ENCODE measurements around the gene KIAA1671.

KIAA1671 gene

GRCh38 chr22:25057013-25057881 lies 104.7 kb downstream of the KIAA1671 start:
- no peaks in the 10 kb centered on the region for H3F3A ChIP-seq (ENCODE audit: insufficient read depth)
- no peak overlapping the region for H2AFZ ChIP-seq (ENCODE audit: low read depth, low read length, severe bottlenecking)

GRCh38 chr22:25059438-25059837 lies 106.9 kb downstream of the KIAA1671 start:
- no peaks in the 10 kb centered on the region for H3F3A ChIP-seq (ENCODE audit: insufficient read depth)
- no peaks in the 10 kb centered on the region for H4K20me1 ChIP-seq (ENCODE audit: low read depth, low read length)
- no peak for TF ChIP-seq EZH2phosphoT487 (conservative IDR thresholded peaks at IDR 0.05; ENCODE audit: low read length)
- TF ChIP-seq CTCF (IDR thresholded peaks at IDR 0.05; ENCODE audit: insufficient read depth, low read length, poor library complexity, severe bottlenecking): no peak
- H3K79me2 ChIP-seq (ENCODE audit: insufficient read depth, low read length): no peaks in the 10 kb centered on the region
- H3K9ac ChIP-seq (ENCODE audit: low read length): no peak overlapping the region
- H3K27me3 ChIP-seq (ENCODE audit: low read length): no peaks in the 10 kb centered on the region
- H3K27ac ChIP-seq (ENCODE audit: low read depth, low read length): no peak overlapping the region
- no peaks in the 10 kb centered on the region for H3K9me2 ChIP-seq (replicated peaks; ENCODE audit: insufficient read depth, low read length)
- no peaks in the 10 kb centered on the region for H3K9me3 ChIP-seq (ENCODE audit: insufficient read depth, low read length)
- no peak overlapping the region for H2AFZ ChIP-seq (ENCODE audit: low read depth, low read length, severe bottlenecking)
- H3K36me3 ChIP-seq (ENCODE audit: low read length): no peaks in the 10 kb centered on the region
- H3K4me3 ChIP-seq (ENCODE audit: insufficient read depth, low read length, poor library complexity, severe bottlenecking): no peak overlapping the region
- H3K4me2 ChIP-seq (ENCODE audit: low read depth, low read length, poor library complexity, severe bottlenecking): no peak overlapping the region

More at GRCh38 chr22:25057013-25057881, 104.7 kb downstream of the KIAA1671 start:
- no peak overlapping the region for H3K4me2 ChIP-seq (ENCODE audit: low read depth, low read length, poor library complexity, severe bottlenecking)
- no peak overlapping the region for H3K27ac ChIP-seq (ENCODE audit: low read depth, low read length)
- H3K36me3 ChIP-seq (ENCODE audit: low read length): no peaks in the 10 kb centered on the region
- H3K9ac ChIP-seq (ENCODE audit: low read length): no peak overlapping the region
- H3K4me3 ChIP-seq (ENCODE audit: insufficient read depth, low read length, poor library complexity, severe bottlenecking): no peak overlapping the region
- H3K9me2 ChIP-seq (replicated peaks; ENCODE audit: insufficient read depth, low read length): no peaks in the 10 kb centered on the region
- no peaks in the 10 kb centered on the region for H3K79me2 ChIP-seq (ENCODE audit: insufficient read depth, low read length)
- TF ChIP-seq CTCF (IDR thresholded peaks at IDR 0.05; ENCODE audit: insufficient read depth, low read length, poor library complexity, severe bottlenecking): peak; percentile 72
- TF ChIP-seq EZH2phosphoT487 (conservative IDR thresholded peaks at IDR 0.05; ENCODE audit: low read length): no peak
- no peaks in the 10 kb centered on the region for H3K27me3 ChIP-seq (ENCODE audit: low read length)
- no peaks in the 10 kb centered on the region for H3K9me3 ChIP-seq (ENCODE audit: insufficient read depth, low read length)
- H4K20me1 ChIP-seq (ENCODE audit: low read depth, low read length): no peaks in the 10 kb centered on the region

- no peaks in the 10 kb centered on the region for H3K36me3 ChIP-seq (ENCODE audit: low read length)
- H3K4me2 ChIP-seq (ENCODE audit: low read depth, low read length, poor library complexity, severe bottlenecking): no peak overlapping the region
- no peaks in the 10 kb centered on the region for H4K20me1 ChIP-seq (ENCODE audit: low read depth, low read length)
Observed at GRCh38 chr22:25060522-25061071, 108.1 kb downstream of the KIAA1671 start.

More at GRCh38 chr22:25060522-25061071, 108.1 kb downstream of the KIAA1671 start:
- Histone ChIP-seq H3K79me2 (ENCODE audit: insufficient read depth, low read length) (no peaks in the 10 kb centered on the region), H3K4me3 (ENCODE audit: insufficient read depth, low read length, poor library complexity, severe bottlenecking) (no peak overlapping the region), H3K9me3 (ENCODE audit: insufficient read depth, low read length) (no peaks in the 10 kb centered on the region), H3K9ac (ENCODE audit: low read length) (no peak overlapping the region), H3K27ac (ENCODE audit: low read depth, low read length) (no peak overlapping the region), H3F3A (ENCODE audit: insufficient read depth) (no peaks in the 10 kb centered on the region), H3K9me2 (replicated peaks; ENCODE audit: insufficient read depth, low read length) (no peaks in the 10 kb centered on the region), H2AFZ (ENCODE audit: low read depth, low read length, severe bottlenecking) (no peak overlapping the region), H3K27me3 (ENCODE audit: low read length) (no peaks in the 10 kb centered on the region)
- TF ChIP-seq CTCF (IDR thresholded peaks at IDR 0.05; ENCODE audit: insufficient read depth, low read length, poor library complexity, severe bottlenecking) (no peak), EZH2phosphoT487 (conservative IDR thresholded peaks at IDR 0.05; ENCODE audit: low read length) (no peak)

Measured in SU-DHL-6 (cell line).